Heart right ventricle (tissue), 16 donors: ENCODE data around the gene IL36B. TPM values are rescaled to one million over a fixed set of nuclear protein-coding genes. Genes with fewer than 3 reads are reported as not detected.

Source experiments
- ATAC-seq, 8 donors: fragments of 200-7000 bp; cut with Tn5 transposase; one replicate each; pipeline ENCODE4 v1.9.1; 2020; ENCODE audit warnings: mild to moderate bottlenecking in 8 of 8, moderate library complexity in 8 of 8, moderate number of reproducible peaks in 1 of 8
- DNase-seq, 2 donors: peaks; one replicate each; pipeline ENCODE4 v3.0.0-alpha.2; 2020
- H3K27ac ChIP-seq, 10 donors: fragments of 200-600 bp; sonication (generic) in 2 of 10; one replicate each; pipeline versions ENCODE4 v1.5.0 to v1.8.0; 2020 to 2022; ENCODE audit warnings: mild to moderate bottlenecking in 3 of 10
- H3K27me3 ChIP-seq, 7 donors: fragments of 200-600 bp; one replicate each; pipeline ENCODE4 v1.8.0; 2021 to 2022; ENCODE audit warnings: mild to moderate bottlenecking in 2 of 7
- H3K36me3 ChIP-seq, 9 donors: fragments of 200-600 bp; sonication (generic) in 1 of 9; one replicate each; pipeline versions ENCODE4 v1.5.0 to v1.8.0; 2020 to 2022; ENCODE audit warnings: mild to moderate bottlenecking in 2 of 9
- H3K4me1 ChIP-seq, 9 donors: fragments of 200-600 bp; sonication (generic) in 1 of 9; one replicate each; pipeline versions ENCODE4 v1.5.0 to v1.8.0; 2020 to 2022; ENCODE audit warnings: mild to moderate bottlenecking in 4 of 9
- H3K4me3 ChIP-seq, 10 donors: fragments of 200-600 bp; sonication (generic) in 2 of 10; one replicate each; pipeline versions ENCODE4 v1.5.0 to v1.8.0; 2020 to 2022; ENCODE audit warnings: mild to moderate bottlenecking in 7 of 10, moderate library complexity in 2 of 10
- H3K9me3 ChIP-seq, 11 donors: fragments of 200-600 bp in 10 of 11; sonication (generic) in 2 of 11; one replicate each; pipeline versions ENCODE4 v1.5.0 to v1.8.0; 2013 to 2022; ENCODE audit warnings: mild to moderate bottlenecking in 2 of 11, control low read depth in 1 of 11, moderate library complexity in 1 of 11
- CTCF ChIP-seq, 9 donors: fragments of 200-600 bp; sonication (generic) in 2 of 9; IDR thresholded peaks; one replicate each; pipeline versions ENCODE4 v1.5.0 to v1.8.0; 2021 to 2022; ENCODE audit warnings: antibody characterized with exemption in 9 of 9, mild to moderate bottlenecking in 5 of 9, moderate library complexity in 1 of 9
- WGBS, 2 donors: extraction: QIAGEN DNeasy Blood & Tissue Kit; methylation state at CpG; one replicate each; pipeline ENCODE4 v1.1.7; 2013; ENCODE audit warnings: inconsistent platforms in 1 of 2; 5-methylcytosine and 5-hydroxymethylcytosine counted together
- intact Hi-C, 10 donors: fragments of 100-400 bp; cut with DNase I; formaldehyde crosslinking; loops; one replicate each; pipeline versions ENCODE4 v1.11.1 to v1.14.2; 2022
- polyA plus RNA-seq, 2 donors: library from polyadenylated mRNA; stranded (reverse); fragments of 200-250 nt; gene quantifications; one replicate each; pipeline ENCODE4 v1.2.3, GENCODE V29; 2013
- total RNA-seq, 10 donors: library from RNA; stranded (reverse); fragmentation: NEBNext Ultra II Directional in 3 of 10; extraction: Animal tissue kit (Norgen Biotek cat#: 25700) in 3 of 10; gene quantifications; one replicate each; pipeline versions ENCODE4 v1.2.1 to v1.2.4, GENCODE V29; 2021 to 2023
- donor health status: Arrhythmogenic right ventricular cardiomyopathy.
- donor health status: ischemic (EF 13 %, LVEDD 7.1; RV severe dilation, severe dysfunction).
- donor health status: healthy with polysubstance abuse.
- donor health status: DM: no; HTN: yes; CAD: no.
- donor health status: DM: no; HTN: no; CAD: no.
- donor health status: ischemic (EF 25% LVEDD 6.9; RV normal size, moderate dysfunction).
- donor health status: ischemic (EF 25% LVEDD 5.7; RV mildly dilated, moderate dysfunction).
- donor health status: healthy.
- donor health status: DM: yes; HTN: yes; CAD: no.
- donor health status: Ischemic cardiomyopathy.
- donor health status: ischemic (EF 35%, LVEDD 5.7; RV mildly dilated, moderate dysfunction).
- donor health status: nonischemic (EF 11% LVEDD 7.7; RV severe dilation, severe dysfunction).
- donor health status: DM: yes; HTN: yes; CAD: no.
- donor health status: PGD.
- donor health status: ischemic (EF 29% LVEDD 5.4; RV normal size, mild dysfunction).
- donor health status: nonischemic (EF 23%, LVEDD 6.1; RV moderate dilation, normal function).

The IL36B gene
- total and polyA plus RNA-seq, 12 donors = not detected

GRCh38 chr2:113038291-113038690 lies 14.4 kb downstream of the IL36B start:
- ATAC-seq (no peak), DNase-seq (no peak)
- H3K27ac ChIP-seq = no peak overlapping the region
- intact Hi-C loops = no loop called here
- peaks cover 0 to 10% (median 5%) of the 10 kb centered on the region in 7 donors for H3K27me3 ChIP-seq
- H3K4me1 ChIP-seq = no peaks in the 10 kb centered on the region
- 87 to 89% methylated on average over 3 of the region's 3 CpGs for WGBS, 2 donors
- no peak overlapping the region for H3K4me3 ChIP-seq
- TF ChIP-seq CTCF (IDR thresholded peaks at IDR 0.05) = no peak
- no peaks in the 10 kb centered on the region for H3K36me3 ChIP-seq
- H3K9me3 ChIP-seq = peaks cover 0 to 5% (median 0%) of the 10 kb centered on the region in 11 donors

GRCh38 chr2:113036763-113037162 lies 15.9 kb downstream of the IL36B start:
- DNase-seq (no peak), ATAC-seq (no peak)
- WGBS, 2 donors = 85 to 90% methylated on average over 9 of the region's 9 CpGs
- Histone ChIP-seq H3K9me3 (no peaks in the 10 kb centered on the region), H3K27me3 (peaks cover 0 to 10% (median 5%) of the 10 kb centered on the region in 7 donors), H3K4me3 (no peak overlapping the region), H3K4me1 (no peaks in the 10 kb centered on the region), H3K27ac (no peak overlapping the region), H3K36me3 (no peaks in the 10 kb centered on the region)
- intact Hi-C loops = no loop called here
- TF ChIP-seq CTCF (IDR thresholded peaks at IDR 0.05) = no peak

GRCh38 chr2:113034016-113034415 lies 18.7 kb downstream of the IL36B start:
- peaks cover 0 to 28% (median 12%) of the 10 kb centered on the region in 7 donors for H3K27me3 ChIP-seq
- H3K4me1 ChIP-seq = no peaks in the 10 kb centered on the region
- H3K4me3 ChIP-seq = no peak overlapping the region
- no peak overlapping the region for H3K27ac ChIP-seq
- no peaks in the 10 kb centered on the region for H3K9me3 ChIP-seq
- intact Hi-C loops = no loop called here
- no peak for DNase-seq
- no peak for TF ChIP-seq CTCF (IDR thresholded peaks at IDR 0.05)
- no peak for ATAC-seq
- no peaks in the 10 kb centered on the region for H3K36me3 ChIP-seq
- WGBS, 2 donors = 71 to 72% methylated on average over 3 of the region's 3 CpGs

- Histone ChIP-seq H3K36me3 (no peaks in the 10 kb centered on the region), H3K9me3 (no peaks in the 10 kb centered on the region), H3K27me3 (peaks cover 0 to 39% (median 18%) of the 10 kb centered on the region in 7 donors), H3K4me1 (no peaks in the 10 kb centered on the region), H3K27ac (no peak overlapping the region), H3K4me3 (no peak overlapping the region)
- TF ChIP-seq CTCF (IDR thresholded peaks at IDR 0.05) = no peak
- DNase-seq = no peak
- 80 to 86% methylated on average over 1 of the region's 1 CpG for WGBS, 2 donors
- ATAC-seq = no peak
- intact Hi-C loops = no loop called here
Observed at GRCh38 chr2:113032737-113033136, 19.9 kb downstream of the IL36B start.
